Stomach (tissue), 9 donors: Measurements from ENCODE around the gene FBXO17. TPM values are rescaled to one million over a fixed set of nuclear protein-coding genes. Genes with fewer than 3 reads are reported as not detected.

Source experiments
- DNase-seq, 2 donors: peaks; one replicate each; pipeline versions ENCODE4 v3.0.0 to v3.0.0-alpha.2; 2013 to 2019
- H3K27ac ChIP-seq, 5 donors: fragments of 200-600 bp in 4 of 5; sonication (generic) in 4 of 5; one replicate each; pipeline ENCODE4 v1.5.1; 2013 to 2019; ENCODE audit warnings: mild to moderate bottlenecking in 1 of 5, moderate library complexity in 1 of 5
- H3K27me3 ChIP-seq, 3 donors: fragments of 200-600 bp; sonication (generic); one replicate each; pipeline ENCODE4 v1.5.1; 2017 to 2019; ENCODE audit warnings: mixed run types in 1 of 3
- H3K36me3 ChIP-seq, 4 donors: fragments of 200-600 bp; sonication (generic); 1 replicate in 3 of 4; 2 replicates in 1 of 4; pipeline ENCODE4 v1.5.1; 2016 to 2019
- H3K4me1 ChIP-seq, 4 donors: fragments of 200-600 bp; sonication (generic); one replicate each; pipeline ENCODE4 v1.5.1; 2016 to 2019
- H3K4me3 ChIP-seq, 4 donors: fragments of 200-600 bp; sonication (generic) in 3 of 4; one replicate each; pipeline ENCODE4 v1.5.1; 2016 to 2019; ENCODE audit warnings: mild to moderate bottlenecking in 1 of 4
- H3K9me3 ChIP-seq, 4 donors: fragments of 200-600 bp; sonication (generic); one replicate each; pipeline ENCODE4 v1.5.1; 2016 to 2019
- EP300 ChIP-seq: sonication (generic); formaldehyde crosslinking; IDR thresholded peaks from one replicate; pipeline ENCODE4 v1.6.1; 2017; ENCODE audit warnings: antibody characterized with exemption
- POLR2A ChIP-seq, 4 donors: fragments of 450-650 bp; IDR thresholded peaks; one replicate each; pipeline ENCODE4 v1.6.1; 2016; ENCODE audit warnings: antibody characterized with exemption in 4 of 4, control low read depth in 2 of 4, mild to moderate bottlenecking in 1 of 4, moderate library complexity in 1 of 4
- POLR2AphosphoS5 ChIP-seq, 3 donors: sonication (generic); formaldehyde crosslinking; IDR thresholded peaks; one replicate each; pipeline ENCODE4 v1.6.1; 2016; ENCODE audit warnings: antibody characterized with exemption in 3 of 3
- WGBS, 5 donors: extraction: QIAGEN DNeasy Blood & Tissue Kit in 3 of 5; methylation state at CpG; one replicate each; pipeline versions ENCODE4 v1.1.5 to v1.1.7; 2013 to 2018; 5-methylcytosine and 5-hydroxymethylcytosine counted together
- intact Hi-C: fragments of 100-400 bp; cut with DNase I; formaldehyde crosslinking; loops from one replicate; pipeline ENCODE4 v1.15.1; 2023; ENCODE audit warnings: low total_unique reads
- polyA plus RNA-seq, 3 donors: library from polyadenylated mRNA; stranded (reverse); fragments of 200-250 nt; gene quantifications; one replicate each; pipeline ENCODE4 v1.2.3, GENCODE V29; 2013
- total RNA-seq, 5 donors: library from RNA; depleted of rRNA; stranded (reverse); fragments of >200 nt; gene quantifications; one replicate each; pipeline versions ENCODE4 v1.1.0 to v1.2.3, GENCODE V29; 2014 to 2016
- TF ChIP-seq, protein P1 (sequence below), 7 experiments: fragments of 450-650 bp in 4 of 7; fragments of 200-600 bp in 3 of 7; sonication (generic) in 3 of 7; IDR thresholded peaks; one replicate each; pipeline ENCODE4 v1.5.1; 2016 to 2019; ENCODE audit warnings: antibody characterized with exemption in 7 of 7, control low read depth in 2 of 7, mild to moderate bottlenecking in 1 of 7
- donor health status: healthy with polysubstance abuse.
- donor health status: Bipolar disorder and iron deficiency.
- donor health status: healthy.

FBXO17 gene
- total and polyA plus RNA-seq, 8 donors: 1.8 to 19.1 (median 6.6) TPM; not detected in 1

DNA sequence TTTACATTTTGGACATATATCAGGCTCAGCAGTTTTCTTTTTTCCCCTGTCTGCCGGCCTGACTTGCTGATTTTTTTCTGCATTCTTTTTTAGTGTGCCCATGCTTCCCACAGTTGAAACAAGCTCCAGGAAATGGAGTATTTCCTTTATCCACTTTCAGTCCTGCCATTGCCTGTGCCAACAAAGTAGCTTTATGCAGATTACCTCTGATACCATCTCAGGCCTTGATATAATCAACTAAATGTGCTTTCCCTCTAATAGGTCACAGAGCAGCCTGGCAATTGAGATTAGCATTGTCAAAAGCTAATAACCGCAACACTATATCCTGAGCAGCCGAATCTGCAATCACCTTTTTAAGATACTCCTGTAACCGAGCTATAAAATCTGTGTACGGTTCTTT, 35.6 kb downstream of the FBXO17 start:
- intact Hi-C loops: no loop called here
- DNase-seq: no peak
- peaks cover 0 to 6% (median 0%) of the 10 kb centered on the region in 4 donors for H3K4me1 ChIP-seq
- peak overlapping the region in 2 of 5 donors; percentile 14 to 39 for H3K27ac ChIP-seq
- TF ChIP-seq EP300: no peak
- TF ChIP-seq, protein P1, sequence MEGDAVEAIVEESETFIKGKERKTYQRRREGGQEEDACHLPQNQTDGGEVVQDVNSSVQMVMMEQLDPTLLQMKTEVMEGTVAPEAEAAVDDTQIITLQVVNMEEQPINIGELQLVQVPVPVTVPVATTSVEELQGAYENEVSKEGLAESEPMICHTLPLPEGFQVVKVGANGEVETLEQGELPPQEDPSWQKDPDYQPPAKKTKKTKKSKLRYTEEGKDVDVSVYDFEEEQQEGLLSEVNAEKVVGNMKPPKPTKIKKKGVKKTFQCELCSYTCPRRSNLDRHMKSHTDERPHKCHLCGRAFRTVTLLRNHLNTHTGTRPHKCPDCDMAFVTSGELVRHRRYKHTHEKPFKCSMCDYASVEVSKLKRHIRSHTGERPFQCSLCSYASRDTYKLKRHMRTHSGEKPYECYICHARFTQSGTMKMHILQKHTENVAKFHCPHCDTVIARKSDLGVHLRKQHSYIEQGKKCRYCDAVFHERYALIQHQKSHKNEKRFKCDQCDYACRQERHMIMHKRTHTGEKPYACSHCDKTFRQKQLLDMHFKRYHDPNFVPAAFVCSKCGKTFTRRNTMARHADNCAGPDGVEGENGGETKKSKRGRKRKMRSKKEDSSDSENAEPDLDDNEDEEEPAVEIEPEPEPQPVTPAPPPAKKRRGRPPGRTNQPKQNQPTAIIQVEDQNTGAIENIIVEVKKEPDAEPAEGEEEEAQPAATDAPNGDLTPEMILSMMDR (IDR thresholded peaks at IDR 0.05): no peak
- TF ChIP-seq POLR2A (IDR thresholded peaks at IDR 0.05): no peak
- TF ChIP-seq POLR2AphosphoS5 (IDR thresholded peaks at IDR 0.05): no peak
- H3K4me3 ChIP-seq: no peak overlapping the region
- 19 to 30% (median 28%) methylated on average over 5 of the region's 5 CpGs for WGBS, 5 donors
- no peaks in the 10 kb centered on the region for H3K27me3 ChIP-seq
- peaks cover 0 to 8% (median 0%) of the 10 kb centered on the region in 4 donors for H3K9me3 ChIP-seq
- H3K36me3 ChIP-seq: peaks cover 0 to 13% (median 6%) of the 10 kb centered on the region in 4 donors

- Histone ChIP-seq H3K9me3 (peaks cover 0 to 10% (median 0%) of the 10 kb centered on the region in 4 donors), H3K36me3 (peaks cover 8 to 32% (median 16%) of the 10 kb centered on the region in 4 donors), H3K4me3 (no peak overlapping the region), H3K4me1 (peaks cover 20 to 40% (median 32%) of the 10 kb centered on the region in 4 donors), H3K27ac (no peak overlapping the region), H3K27me3 (no peaks in the 10 kb centered on the region)
- intact Hi-C loops: no loop called here
- TF ChIP-seq POLR2AphosphoS5 (IDR thresholded peaks at IDR 0.05): no peak
- no peak for TF ChIP-seq EP300
- TF ChIP-seq POLR2A (IDR thresholded peaks at IDR 0.05): no peak
- TF ChIP-seq, protein P1 (IDR thresholded peaks at IDR 0.05): no peak
- DNase-seq: no peak
- WGBS, 5 donors: 57 to 97% (median 91%) methylated on average over 4 of the region's 4 CpGs
These were observed 42.0 kb downstream of the FBXO17 start for GRCh38 chr19:38933544-38933943.

GRCh38 chr19:38932425-38933179, 42.9 kb downstream of the FBXO17 start:
- peak in 1 of 2 donors; percentile 61 for DNase-seq
- intact Hi-C loops: no loop called here
- WGBS, 5 donors: 89 to 94% (median 89%) methylated on average over 17 to 29 of the region's 29 CpGs
- H3K9me3 ChIP-seq: peaks cover 0 to 10% (median 0%) of the 10 kb centered on the region in 4 donors
- no peak overlapping the region for H3K27ac ChIP-seq
- H3K4me3 ChIP-seq: peak overlapping the region in 1 of 4 donors; percentile 15
- H3K4me1 ChIP-seq: peaks cover 20 to 42% (median 32%) of the 10 kb centered on the region in 4 donors
- H3K36me3 ChIP-seq: peaks cover 8 to 32% (median 16%) of the 10 kb centered on the region in 4 donors
- TF ChIP-seq POLR2A (IDR thresholded peaks at IDR 0.05) (no peak), EP300 (no peak), POLR2AphosphoS5 (IDR thresholded peaks at IDR 0.05) (no peak)
- TF ChIP-seq, protein P1 (IDR thresholded peaks at IDR 0.05): peak in 1 of 7 experiments; percentile 9
- no peaks in the 10 kb centered on the region for H3K27me3 ChIP-seq

- intact Hi-C loops: no loop called here
- TF ChIP-seq POLR2AphosphoS5 (IDR thresholded peaks at IDR 0.05) (no peak), EP300 (no peak), POLR2A (IDR thresholded peaks at IDR 0.05) (no peak)
- TF ChIP-seq, protein P1 (IDR thresholded peaks at IDR 0.05): no peak
- Histone ChIP-seq H3K36me3 (peaks cover 8 to 32% (median 16%) of the 10 kb centered on the region in 4 donors), H3K27ac (peak overlapping the region in 4 of 5 donors; percentile 85 to 92 (median 91)), H3K4me3 (peak overlapping the region; percentile 69 to 88 (median 78)), H3K4me1 (peaks cover 20 to 42% (median 32%) of the 10 kb centered on the region in 4 donors), H3K27me3 (no peaks in the 10 kb centered on the region), H3K9me3 (peaks cover 0 to 10% (median 0%) of the 10 kb centered on the region in 4 donors)
- no peak for DNase-seq
- 16 to 31% (median 23%) methylated on average over 6 to 8 of the region's 8 CpGs for WGBS, 5 donors
These were observed 44.1 kb downstream of the FBXO17 start for GRCh38 chr19:38931521-38931793.
